CD4-positive, alpha-beta T cell treated with Interleukin-15 for 4 hours (primary cell): ENCODE measurements around the gene SEC22B.
"Not testable (repeated sequence)": the region's sequence is repeated elsewhere in the genome, so short reads cannot be mapped to it uniquely, and the experiment has no call there.

Source experiments
- DNase-seq: peaks from one replicate; pipeline ENCODE4 v3.0.0-alpha.2; 2020; ENCODE audit warnings: low spot score

The SEC22B gene

DNA sequence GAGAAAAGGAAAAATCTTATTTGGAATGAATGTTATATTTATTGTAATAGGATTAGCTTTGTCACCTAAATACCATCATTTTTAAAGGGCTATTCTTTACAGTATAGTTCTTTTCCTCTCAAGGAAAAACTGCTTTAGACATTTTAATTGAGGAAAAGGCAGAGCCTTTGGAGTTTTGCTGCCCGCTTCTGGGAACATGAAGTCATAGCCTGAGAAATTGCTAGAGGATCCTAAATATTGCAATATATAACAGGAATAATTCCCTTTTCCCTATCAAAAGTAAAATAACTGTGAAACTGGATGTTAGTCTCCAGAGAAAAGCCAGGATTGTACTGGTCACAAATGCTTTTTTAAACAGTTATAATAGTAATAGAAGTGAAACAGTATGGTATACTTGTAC, 30.5 kb downstream of the SEC22B start:
- DNase-seq, result not testable (repeated sequence)

DNA sequence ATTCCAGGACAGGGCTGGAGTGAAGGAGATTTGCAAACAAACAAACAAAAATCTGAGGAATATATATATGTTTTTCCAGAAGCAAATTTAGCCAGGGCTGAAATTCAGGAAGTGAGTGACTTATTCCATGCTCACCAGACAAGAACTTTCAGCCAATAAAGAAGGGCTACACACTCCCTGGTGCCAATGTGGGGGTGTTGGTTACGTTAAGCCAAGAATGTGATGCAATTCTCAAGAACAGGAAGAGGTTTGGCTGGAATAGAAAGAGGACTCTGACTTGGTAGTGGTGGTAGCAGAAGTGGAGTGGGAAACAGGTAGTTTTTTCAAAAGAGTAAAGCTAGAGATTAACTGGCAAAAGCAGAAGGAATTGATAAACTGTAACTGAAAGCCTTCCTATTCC, 31.7 kb downstream of the SEC22B start:
- not testable (repeated sequence) for DNase-seq

DNA sequence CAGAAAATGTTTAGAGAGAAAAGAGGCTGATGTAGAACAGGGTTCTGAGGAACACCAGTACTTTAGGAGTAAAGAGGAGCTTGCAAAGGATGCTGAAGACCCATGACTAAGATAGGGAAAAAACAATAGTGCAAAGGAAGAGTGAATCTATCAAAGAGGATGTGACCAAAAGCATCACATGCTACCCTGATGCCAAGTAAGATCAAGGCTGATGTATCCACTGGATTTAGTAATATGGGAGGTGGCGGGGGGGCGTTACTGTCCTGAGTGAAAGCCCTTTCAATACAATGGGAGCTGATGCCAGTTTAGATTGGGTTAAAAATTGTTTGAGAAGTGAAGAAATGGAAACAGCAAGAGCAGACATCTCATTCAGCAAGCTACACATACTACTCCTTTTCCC, 32.2 kb downstream of the SEC22B start:
- DNase-seq, result not testable (repeated sequence)

DNA sequence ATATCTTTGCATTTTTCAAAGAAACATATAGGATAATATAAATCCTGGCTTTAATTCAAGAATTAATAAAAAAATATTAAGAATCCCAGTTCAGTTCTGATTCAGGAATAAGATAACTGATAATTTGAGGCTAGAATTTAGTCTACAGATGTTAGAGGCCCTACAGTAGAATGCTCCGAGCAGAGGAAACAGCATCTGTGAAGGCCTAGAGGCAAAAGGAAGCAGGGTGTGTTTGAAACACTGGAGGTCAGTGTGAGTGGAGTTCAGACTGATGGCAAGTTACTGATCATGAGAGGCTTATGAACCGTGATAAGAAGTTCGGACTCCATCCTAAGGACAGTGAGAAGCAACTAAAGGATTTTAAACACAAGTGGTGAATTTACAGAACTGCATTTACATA, 33.0 kb downstream of the SEC22B start:
- DNase-seq, result not testable (repeated sequence)

DNA sequence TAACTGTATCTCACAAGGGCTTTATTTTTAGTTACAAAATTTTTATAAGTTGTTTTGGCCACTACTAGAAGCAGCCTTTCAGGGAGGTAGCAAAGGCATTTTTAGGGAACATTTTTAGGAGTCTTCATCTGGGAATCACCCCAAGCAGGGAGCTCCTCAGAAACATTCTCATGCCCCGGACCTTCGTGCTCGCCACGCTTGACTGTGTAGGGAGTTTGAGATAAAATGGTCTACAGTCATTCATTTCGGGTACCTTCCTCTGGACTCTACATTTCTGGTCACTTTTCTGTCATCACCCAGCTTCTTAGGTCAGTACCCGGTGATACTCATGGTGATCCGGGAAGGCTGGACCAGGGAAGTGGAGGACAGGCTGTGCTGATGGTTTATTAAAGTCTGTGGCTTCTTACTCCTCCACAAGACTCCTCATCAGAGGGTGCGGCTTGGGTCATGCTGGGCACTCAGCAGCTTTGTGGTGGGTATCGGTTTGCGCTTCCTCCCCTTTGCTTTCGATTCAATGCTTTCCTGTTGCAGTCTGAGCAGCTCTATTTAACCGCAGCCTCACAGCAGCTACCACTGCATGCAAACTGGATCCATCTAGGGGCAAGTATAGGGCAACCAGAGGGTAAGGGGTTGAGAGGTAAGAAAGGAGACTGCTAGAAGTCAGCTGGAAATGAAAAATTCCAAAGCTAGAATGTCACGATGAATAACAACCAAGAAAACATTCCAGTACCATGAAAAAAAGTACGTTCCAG, 33.6 kb downstream of the SEC22B start:
- peak; percentile 64 for DNase-seq

DNA sequence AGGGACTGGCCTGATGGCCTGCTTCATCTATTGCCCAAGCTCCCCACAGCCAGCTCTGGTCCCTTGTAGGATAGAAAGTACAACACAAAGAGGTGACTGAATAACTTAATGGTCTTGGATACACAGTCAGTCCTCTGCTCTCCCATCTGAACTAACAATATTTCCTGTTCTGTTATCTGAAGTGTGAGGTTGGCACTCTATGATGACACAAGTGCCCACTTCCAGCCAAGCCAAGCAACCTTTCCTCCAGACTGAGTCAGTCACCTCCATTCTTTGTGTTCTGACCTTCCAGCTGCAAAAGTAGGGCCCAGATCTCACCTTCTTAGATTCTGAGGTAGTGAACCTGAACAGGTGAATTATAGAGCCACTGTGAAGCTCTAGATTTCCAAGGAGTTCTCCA, 34.5 kb downstream of the SEC22B start:
- not testable (repeated sequence) for DNase-seq

DNA sequence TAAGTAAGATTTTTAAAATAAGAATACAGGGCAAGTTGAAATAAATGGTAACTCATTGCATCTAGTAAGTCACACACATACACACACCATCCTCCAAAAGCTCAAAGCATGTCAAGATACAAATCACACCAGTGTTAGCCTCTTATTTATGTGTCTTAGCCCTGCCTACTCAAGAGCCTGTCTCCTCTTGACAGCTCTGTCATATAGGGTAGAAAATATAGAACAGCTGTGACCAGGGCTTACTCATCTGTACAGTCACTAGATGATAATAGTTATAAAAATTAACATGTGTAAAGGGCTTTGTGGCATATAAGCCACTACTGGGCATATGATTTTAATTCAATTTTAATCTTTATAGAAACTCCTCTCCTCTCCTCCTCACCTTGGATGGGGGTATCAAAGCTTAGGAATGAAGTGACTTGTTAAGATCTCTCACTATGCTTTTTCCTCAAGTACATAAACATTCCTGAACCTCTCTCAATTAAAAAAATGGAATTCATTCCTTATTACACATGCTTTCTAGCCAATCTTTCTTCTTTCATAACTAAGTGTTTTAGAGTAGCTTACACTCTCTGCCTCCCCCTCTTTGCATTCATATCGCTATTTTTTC, 35.6 kb downstream of the SEC22B start:
- not testable (repeated sequence) for DNase-seq

DNA sequence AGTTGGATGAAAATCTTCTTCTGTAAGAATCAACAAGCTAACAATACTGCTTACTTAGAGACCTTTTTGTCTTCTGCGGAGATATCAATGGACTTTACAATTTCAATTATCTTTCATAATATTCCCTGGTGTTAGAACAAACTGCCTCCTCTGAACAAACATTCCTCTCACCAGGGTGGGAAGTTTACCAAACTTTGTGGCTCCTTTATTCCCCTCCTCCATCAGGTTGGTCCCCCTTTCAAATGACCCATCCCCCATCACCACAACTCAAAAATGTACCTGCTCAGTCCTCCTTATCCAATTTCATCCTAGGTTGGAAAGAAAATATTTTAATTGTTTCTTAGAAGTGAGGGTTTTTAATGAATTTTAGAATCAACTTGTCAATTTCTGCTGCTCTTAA, 40.2 kb downstream of the SEC22B start:
- not testable (repeated sequence) for DNase-seq

DNA sequence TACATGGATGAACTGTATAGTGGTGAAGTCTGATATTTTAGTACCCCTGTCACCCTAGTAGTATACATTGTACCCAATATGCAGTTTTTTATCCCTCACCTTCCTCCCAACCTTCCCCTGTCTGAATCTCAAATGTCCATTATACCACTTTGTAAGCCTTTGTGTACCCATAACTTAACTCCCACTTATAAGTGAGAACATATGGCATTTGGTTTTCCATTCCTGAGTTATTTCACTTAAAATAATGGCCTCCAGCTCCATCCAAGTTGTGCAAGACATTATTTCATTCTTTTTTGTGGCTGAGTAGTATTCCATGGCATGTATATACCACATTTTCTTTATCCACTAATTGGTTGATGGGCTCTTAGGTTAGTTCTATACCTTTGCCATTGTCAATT, 42.4 kb downstream of the SEC22B start:
- DNase-seq, result not testable (repeated sequence)

DNA sequence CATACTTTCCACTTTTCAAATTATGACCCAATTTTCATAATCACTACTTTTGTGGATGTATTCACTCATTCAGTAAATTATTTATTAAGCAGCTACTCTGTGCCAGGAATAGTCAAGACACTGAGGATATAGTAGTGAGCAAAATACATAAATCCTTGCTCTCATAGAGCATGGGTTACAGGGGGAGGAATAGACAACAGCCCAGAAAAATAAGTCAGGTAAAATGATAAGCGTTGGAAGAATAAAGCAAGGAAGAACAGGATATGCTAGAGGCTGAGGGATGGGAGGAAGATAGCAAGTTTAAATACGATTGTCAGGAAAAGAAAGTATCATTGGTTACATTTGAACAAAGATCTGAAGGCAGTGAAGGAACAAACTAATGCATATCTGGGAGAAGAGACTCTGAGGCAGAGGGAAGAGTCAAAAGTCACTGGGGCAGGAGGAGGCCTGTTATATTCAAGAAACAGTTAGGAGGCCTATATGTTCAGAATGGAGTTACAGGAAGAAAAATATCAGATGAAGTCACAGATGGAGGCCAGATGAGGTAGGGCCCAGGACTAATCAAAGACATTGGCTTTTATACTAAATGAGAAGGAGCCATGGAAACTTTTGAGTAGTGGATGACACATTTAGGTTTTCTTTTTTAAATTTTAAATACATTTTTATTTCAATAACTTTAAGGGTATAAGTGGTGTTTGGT, 42.9 kb downstream of the SEC22B start:
- DNase-seq, result no peak

DNA sequence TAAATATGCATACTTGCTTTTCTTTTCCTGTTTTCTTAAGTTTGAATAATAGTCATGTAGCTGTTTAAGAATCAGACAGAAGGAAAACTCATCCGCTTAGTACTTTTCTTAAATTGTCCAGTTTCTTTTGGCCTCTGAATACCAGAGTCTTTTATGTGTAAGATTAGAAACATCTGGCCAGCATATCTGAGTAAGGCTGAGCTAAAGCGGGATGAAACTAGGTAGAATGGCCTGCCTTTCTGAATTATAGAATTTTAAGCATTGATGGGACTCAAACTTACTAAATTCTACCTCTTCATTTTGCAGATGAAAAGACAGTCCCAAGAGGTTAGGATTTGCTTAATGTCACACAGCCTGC, 43.9 kb downstream of the SEC22B start:
- DNase-seq, result not testable (repeated sequence)

DNA sequence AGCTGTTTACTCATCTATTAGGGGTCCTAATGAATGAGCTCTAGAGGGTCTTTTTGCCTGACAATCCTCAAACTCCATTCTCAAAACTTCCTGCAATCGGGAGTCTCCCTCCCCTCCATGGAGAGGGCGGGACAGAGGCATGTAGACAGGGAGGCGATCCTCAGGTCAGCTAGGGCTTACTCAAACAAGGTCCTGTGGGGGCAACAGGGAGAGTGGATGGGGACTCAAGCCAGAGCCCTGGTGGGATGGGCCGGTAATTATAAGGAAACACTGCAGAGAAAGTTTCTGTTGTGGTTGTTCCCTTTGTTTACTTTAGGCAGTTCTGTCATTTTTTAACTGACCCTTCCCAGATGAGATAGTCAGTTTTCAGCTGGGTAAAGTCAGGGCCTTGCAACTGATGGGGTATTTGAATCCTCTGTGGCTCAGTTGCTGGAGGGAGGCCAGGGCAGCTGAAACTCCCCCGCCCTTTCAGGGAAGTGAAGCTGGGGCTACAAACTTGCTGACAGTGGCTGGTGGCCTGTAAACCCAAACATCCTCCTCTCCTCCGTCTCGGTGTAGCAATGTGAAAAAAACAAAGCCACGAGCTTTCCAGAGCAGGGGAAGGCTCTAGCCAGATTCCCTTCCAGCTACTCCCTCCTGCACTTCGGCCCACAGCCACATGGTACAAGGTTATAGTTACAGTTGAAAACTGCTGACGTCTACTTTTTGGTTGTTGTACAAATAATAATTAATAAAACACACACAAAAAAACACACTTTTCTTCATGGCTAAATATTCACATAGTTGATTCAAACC, 44.5 kb downstream of the SEC22B start:
- DNase-seq, result not testable (repeated sequence)

DNA sequence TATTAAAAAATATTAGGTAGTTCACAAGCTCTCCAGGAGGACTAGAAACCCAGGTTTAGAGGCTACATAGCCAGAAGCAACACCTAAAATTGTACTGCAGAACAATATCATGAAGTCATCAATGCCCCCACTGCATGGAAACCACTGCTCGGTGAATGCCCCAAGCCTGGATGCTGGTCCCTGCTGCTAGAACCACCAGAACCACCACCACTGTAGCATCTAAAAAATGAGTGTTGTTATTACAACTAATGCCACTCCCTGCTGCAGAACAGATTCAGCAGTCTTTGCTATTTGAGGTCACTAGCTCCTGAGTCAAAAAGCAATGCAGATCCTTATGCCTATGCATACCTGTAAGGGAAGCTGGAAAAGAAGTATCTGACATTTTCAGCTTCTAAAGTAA, 48.4 kb downstream of the SEC22B start:
- not testable (repeated sequence) for DNase-seq

DNA sequence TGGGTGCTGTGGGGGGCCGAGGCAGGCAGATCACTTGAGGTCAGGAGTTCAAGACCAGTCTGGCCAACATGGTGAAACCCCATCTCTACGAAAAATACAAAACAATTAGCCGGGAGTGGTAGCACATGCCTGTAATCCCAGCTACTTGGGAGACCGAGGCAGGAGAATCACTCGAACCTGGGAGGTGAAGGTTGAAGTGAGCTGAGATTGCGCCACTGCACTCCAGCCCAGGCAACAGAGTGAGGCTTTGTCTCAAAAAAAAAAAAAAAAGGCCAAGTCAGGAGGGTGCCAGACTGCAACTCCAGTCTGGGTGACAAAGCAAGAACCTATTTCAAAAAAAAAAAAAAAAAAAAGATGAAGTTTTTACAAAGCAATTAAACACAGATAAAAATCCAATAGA, 50.1 kb downstream of the SEC22B start:
- not testable (repeated sequence) for DNase-seq

DNA sequence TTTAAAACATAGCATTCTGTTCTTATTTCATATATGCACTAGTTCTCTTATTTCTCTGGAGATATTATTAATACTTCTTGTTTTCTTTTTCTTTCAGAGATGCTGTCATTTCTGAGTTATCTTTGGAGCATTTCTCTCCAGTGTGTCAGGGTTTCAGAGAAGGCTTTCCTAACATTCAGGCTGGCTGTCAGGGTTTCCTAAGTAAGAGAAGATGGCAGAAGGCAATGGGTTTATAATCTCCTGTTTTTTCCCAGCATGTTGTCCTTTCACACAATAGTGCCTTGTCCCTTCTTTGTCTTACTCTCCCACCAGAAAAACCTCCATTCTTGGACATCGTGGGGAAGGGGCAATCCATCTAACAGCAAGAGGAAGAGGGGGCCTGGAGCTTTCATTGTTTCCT, 51.7 kb downstream of the SEC22B start:
- not testable (repeated sequence) for DNase-seq

DNA sequence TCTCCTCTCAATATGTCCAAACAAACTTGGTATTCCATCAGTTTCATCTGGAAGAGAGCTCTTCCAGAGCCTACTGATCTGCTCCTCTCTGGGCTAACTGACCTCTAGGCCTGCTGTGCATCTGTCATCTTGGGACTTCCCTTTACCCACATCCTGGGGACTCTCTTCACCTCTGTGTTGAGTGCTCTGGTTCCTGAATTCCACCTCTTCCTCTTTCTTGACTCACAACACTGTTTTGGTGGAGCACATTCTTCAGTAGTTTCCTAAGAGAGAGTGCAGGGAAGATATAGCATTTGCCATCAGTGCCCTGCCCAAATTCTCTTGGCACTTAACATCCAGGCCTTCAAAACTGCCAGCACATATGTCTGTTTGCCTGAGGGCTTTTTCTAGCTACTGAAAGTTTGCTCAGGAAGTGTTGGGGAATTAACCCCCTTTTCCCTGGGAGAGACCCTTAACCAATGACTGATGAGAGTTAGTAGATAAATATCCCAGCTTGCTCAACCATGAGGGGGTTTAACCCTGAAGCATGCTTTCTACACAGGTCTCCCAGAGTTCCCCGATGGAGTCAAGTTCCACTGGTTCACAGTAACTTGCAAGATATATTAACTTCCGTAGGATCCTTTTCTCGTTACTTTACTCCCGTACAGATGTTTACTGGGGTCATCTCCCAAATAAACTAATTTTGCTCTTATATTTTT, 52.4 kb downstream of the SEC22B start:
- DNase-seq, result not testable (repeated sequence)

DNA sequence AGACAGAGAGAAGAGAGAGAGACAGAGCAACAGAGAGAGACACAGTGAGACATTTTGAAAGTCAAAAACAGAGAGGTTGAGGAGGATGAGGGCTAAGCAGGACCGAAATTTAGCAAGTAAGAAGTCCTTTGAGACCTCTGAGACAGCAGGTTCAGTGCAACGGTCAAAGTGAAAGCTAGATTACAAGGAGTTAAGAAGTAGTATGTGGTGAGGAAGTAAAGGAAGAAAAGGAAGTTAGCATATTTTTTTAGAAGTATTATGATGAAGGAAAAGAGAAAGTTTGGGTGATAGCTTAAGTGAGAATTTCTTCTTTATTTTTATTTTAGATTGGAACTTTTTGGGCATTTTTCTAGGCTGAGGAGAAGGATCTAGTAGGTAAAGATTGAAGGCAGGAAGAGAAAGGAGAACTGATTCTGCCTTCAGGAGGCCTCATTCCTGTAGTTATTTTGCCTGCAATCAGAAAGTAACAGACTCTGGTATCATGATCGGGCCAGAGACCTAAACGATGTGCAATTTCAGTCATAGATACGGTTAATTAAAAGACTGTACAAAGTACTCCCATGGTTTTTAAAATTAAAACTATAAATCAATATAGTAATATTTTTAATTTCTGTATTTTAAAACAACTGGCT, 53.9 kb downstream of the SEC22B start:
- not testable (repeated sequence) for DNase-seq

DNA sequence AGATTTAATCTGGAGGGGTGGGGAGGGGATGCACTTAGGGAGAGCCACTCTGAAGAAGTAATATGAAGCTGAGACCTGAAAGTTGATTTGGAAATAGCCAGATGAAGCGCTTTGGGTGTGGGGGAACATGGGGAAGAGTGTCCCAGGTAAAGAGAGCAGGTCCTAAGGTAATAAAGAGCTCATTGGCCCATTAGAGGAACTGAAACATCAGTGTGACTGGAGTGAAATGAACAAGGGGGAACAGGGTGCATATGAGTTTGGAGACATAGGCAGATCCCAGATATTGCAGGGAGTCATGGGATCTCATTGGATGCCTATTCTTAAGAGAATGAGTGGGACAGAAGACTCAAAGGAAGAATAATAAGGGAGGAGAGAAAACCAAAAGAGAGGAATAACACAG, 54.5 kb downstream of the SEC22B start:
- not testable (repeated sequence) for DNase-seq

DNA sequence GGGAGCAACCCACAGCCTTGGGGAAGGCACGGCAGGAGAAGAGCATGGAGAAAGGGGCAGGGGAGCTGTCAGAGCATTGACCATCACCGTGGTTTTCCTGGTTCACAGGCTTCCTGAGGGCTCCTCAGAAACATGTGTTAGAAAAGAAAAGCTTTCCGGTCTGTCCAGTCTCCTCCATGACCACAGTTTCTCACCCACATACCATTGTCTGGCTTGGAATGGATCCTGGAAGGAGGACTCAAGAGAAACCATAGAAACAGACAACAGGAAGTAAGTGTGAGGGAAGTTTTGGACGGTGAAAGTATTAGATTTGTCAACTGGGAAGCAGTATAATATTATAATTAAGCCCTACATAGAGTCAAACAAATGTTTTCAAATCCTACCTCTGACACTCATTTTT, 55.8 kb downstream of the SEC22B start:
- DNase-seq, result not testable (repeated sequence)

DNA sequence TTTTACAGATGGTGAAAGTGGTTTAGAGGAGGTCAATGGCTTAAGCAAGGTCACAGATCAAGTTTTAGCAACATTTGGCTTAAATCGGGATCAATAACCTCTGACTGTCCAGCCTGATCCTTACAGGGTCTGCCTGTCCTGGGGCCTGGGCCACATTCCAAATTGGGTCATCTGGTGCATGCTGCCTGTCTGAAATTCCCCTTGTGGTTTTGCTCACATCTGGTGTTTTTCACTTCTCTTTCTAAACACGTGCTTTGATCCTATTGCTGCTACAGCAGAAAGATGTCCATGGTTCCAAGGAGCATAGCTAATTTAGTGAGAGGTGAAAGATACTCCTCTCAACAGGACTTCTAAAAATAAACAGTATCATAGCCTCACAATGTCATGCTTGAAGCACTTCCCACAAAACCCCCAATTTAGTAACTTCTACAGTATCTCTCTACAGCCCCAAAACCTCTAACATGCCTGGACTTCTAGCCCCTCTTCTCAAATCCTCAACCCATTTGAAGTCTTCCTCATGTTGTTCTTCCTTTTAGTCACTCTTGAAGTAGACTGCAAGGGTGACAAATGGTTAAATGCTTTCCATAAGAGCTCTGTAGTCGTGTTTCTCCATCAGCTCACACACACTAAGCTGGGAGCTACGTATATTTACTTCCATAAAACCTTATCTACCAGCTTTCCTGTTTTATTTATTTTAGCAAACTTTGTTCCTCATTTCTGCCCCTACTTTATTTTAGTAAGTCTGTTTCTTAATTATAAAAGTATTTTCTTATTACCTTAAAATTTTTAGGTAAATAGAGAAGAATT, 58.7 kb downstream of the SEC22B start:
- DNase-seq, result not testable (repeated sequence)
